K562 (cell line): Measurements from ENCODE around the gene ACSBG1. TPM values are rescaled to one million over a fixed set of nuclear protein-coding genes. Genes with fewer than 3 reads are reported as not detected.

ENCODE experiments used
- ATAC-seq: fragments of 200-7000 bp; cut with Tn5 transposase; 3 replicates; pipeline ENCODE4 v1.9.1; 2020; ENCODE audit warnings: moderate library complexity
- BruUV-seq: library from RNA; stranded (reverse); fragments of 400-500 nt; replicated peaks from 2 replicates; lab custom pipeline; 2021; lab: Mats Ljungman, UMichigan
- CTCF ChIA-PET: fragments of 300-600 bp; formaldehyde crosslinking; extraction: SDS; loops from one replicate; lab custom pipeline; 2021; ENCODE audit warnings: low intra/inter-chr PET ratio; lab: Yijun Ruan, JAX
- POLR2A ChIA-PET: fragments of 300-600, 350-650 bp; sonication (Branson Sonifier 250); formaldehyde crosslinking; extraction: SDS; loops from one replicate; lab custom pipeline; 2021; ENCODE audit warnings: antibody characterized with exemption, inconsistent platforms; lab: Yijun Ruan, JAX
- DNase-seq, 4 experiments: peaks; one replicate each; pipeline versions ENCODE4 v3.0.0 to v3.0.0-alpha.2; 2011 to 2018; ENCODE audit warnings: low spot score in 3 of 4, mixed read lengths in 3 of 4; ENCODE audit errors: extremely low read depth in 1 of 4
- FAIRE-seq: peaks from 2 replicates; lab custom pipeline; 2011; peaks lifted over from hg19 to GRCh38; lab: Jason Lieb, UNC
- H2AFZ ChIP-seq: 2 replicates; pipeline ENCODE4 v1.6.0; 2011; ENCODE audit warnings: low read depth, low read length, control low read depth, inconsistent platforms
- H3K27ac ChIP-seq: fragments of 200-600 bp; 3 replicates; pipeline ENCODE4 v1.8.0; 2011; ENCODE audit warnings: low read depth, mild to moderate bottlenecking, control low read depth, inconsistent platforms, low read length, moderate library complexity, mixed read lengths; ENCODE audit errors: extremely low read depth
- H3K27me3 ChIP-seq, 2 experiments: fragments of 300-600 bp in 1 of 2; 2 replicates in 1 of 2; 3 replicates in 1 of 2; pipeline versions ENCODE4 v1.6.0 to v1.8.0; 2011; ENCODE audit warnings: inconsistent platforms in 2 of 2, low read length in 2 of 2, mild to moderate bottlenecking in 1 of 2, mixed read lengths in 1 of 2, moderate library complexity in 1 of 2; ENCODE audit not compliant: control insufficient read depth in 2 of 2, insufficient read depth in 2 of 2
- H3K36me3 ChIP-seq: fragments of 300-600 bp; 3 replicates; pipeline ENCODE4 v1.8.0; 2011; ENCODE audit warnings: mild to moderate bottlenecking, low read length, inconsistent platforms; ENCODE audit not compliant: control insufficient read depth, insufficient read depth
- H3K4me1 ChIP-seq, 2 experiments: fragments of 200-600 bp in 1 of 2; replicated peaks in 1 of 2; 2 replicates in 1 of 2; 3 replicates in 1 of 2; pipeline versions ENCODE4 v1.5.1 to v1.8.0; 2011; ENCODE audit warnings: inconsistent platforms in 2 of 2, low read length in 2 of 2, mild to moderate bottlenecking in 1 of 2, mixed read lengths in 1 of 2, moderate library complexity in 1 of 2; ENCODE audit not compliant: control insufficient read depth in 2 of 2, insufficient read depth in 2 of 2
- H3K4me2 ChIP-seq: 2 replicates; pipeline ENCODE4 v1.6.1; 2011; ENCODE audit warnings: low read length, control low read depth, inconsistent platforms, mixed read lengths; ENCODE audit not compliant: insufficient read depth
- H3K4me3 ChIP-seq: fragments of 200-600 bp; sonication (generic), shearing (Covaris generic); 2 replicates; pipeline ENCODE4 v1.5.1; 2016; ENCODE audit warnings: control low read depth, inconsistent platforms
- H3K79me2 ChIP-seq: fragments of 200-600 bp; 3 replicates; pipeline ENCODE4 v1.8.0; 2011; ENCODE audit warnings: low read length, inconsistent platforms; ENCODE audit not compliant: control insufficient read depth, insufficient read depth
- H3K9ac ChIP-seq, 2 experiments: 2 replicates each; pipeline versions ENCODE4 v1.6.0 to v1.6.1; 2011; ENCODE audit warnings: low read depth in 2 of 2, low read length in 2 of 2, control low read depth in 1 of 2, inconsistent platforms in 1 of 2, mild to moderate bottlenecking in 1 of 2, mixed read lengths in 1 of 2; ENCODE audit not compliant: insufficient read depth in 1 of 2
- H3K9me1 ChIP-seq: one replicate; pipeline ENCODE4 v1.6.0; 2011; ENCODE audit warnings: inconsistent platforms, mild to moderate bottlenecking, low read length, moderate library complexity; ENCODE audit not compliant: control insufficient read depth, insufficient read depth
- H3K9me3 ChIP-seq: replicated peaks from 2 replicates; pipeline ENCODE4 v1.5.1; 2011; ENCODE audit warnings: low read depth, low read length, inconsistent platforms; ENCODE audit not compliant: control insufficient read depth, insufficient read depth
- H4K20me1 ChIP-seq: replicated peaks from 2 replicates; pipeline ENCODE4 v1.6.1; 2011; ENCODE audit warnings: low read length, inconsistent platforms, mixed read lengths; ENCODE audit not compliant: control insufficient read depth, insufficient read depth
- CHD7 ChIP-seq: fragments of 200-600 bp; sonication (generic); IDR thresholded peaks from one replicate; pipeline ENCODE4 v1.6.1; 2012; ENCODE audit warnings: mild to moderate bottlenecking, low read depth, low read length, inconsistent platforms
- E4F1 ChIP-seq: fragments of 250-450 bp; sonication (Bioruptor Pico); IDR thresholded peaks from 2 replicates; pipeline ENCODE4 v1.5.0; 2021; ENCODE audit warnings: mild to moderate bottlenecking, borderline replicate concordance
- SOX6 ChIP-seq: fragments of 450-650 bp; IDR thresholded peaks from 2 replicates; pipeline ENCODE4 v1.6.1; 2014; ENCODE audit warnings: mild to moderate bottlenecking
- U2AF2 ChIP-seq: fragments of 200-400 bp; formaldehyde crosslinking; optimal IDR thresholded peaks from 2 replicates; pipeline ENCODE3; 2017; ENCODE audit warnings: low read depth, mild to moderate bottlenecking, low read length
- YBX1 ChIP-seq: fragments of 450-650 bp; IDR thresholded peaks from 2 replicates; pipeline ENCODE4 v1.7.1; 2016; ENCODE audit warnings: mild to moderate bottlenecking
- ZNF311 ChIP-seq: fragments of 250-450 bp; sonication (Bioruptor Pico); IDR thresholded peaks from 2 replicates; pipeline ENCODE4 v1.4.0; 2020; ENCODE audit warnings: mild to moderate bottlenecking, moderate library complexity
- ZNF507 ChIP-seq: conservative IDR thresholded peaks from 2 replicates; pipeline ENCODE4 v1.6.1; 2017; ENCODE audit warnings: missing genetic modification characterization, missing compliant biosample characterization
- ZNF707 ChIP-seq: fragments of 250-450 bp; sonication (Bioruptor Pico); conservative IDR thresholded peaks from 2 replicates; pipeline ENCODE4 v1.8.0; 2022; ENCODE audit warnings: inconsistent platforms, mild to moderate bottlenecking, moderate library complexity
- WGBS: fragments of 100-300 bp; shearing (Covaris generic); methylation state at CpG from one replicate; pipeline ENCODE4 v1.1.6; 2016; ENCODE audit warnings: low coverage, mixed read lengths; ENCODE audit not compliant: insufficient coverage; ENCODE audit errors: missing lambda C conversion rate; 5-methylcytosine and 5-hydroxymethylcytosine counted together
- in situ Hi-C: fragments of 300-500 bp; cut with MboI; formaldehyde crosslinking; loops from 4 replicates; pipeline ENCODE4 v1.15.0; 2018; ENCODE audit warnings: inconsistent platforms, mixed read lengths
- intact Hi-C: fragments of 100-400 bp; cut with micrococcal nuclease; formaldehyde crosslinking; loops from 2 replicates; pipeline ENCODE4 v1.14.2; 2022
- polyA plus RNA-seq, 8 experiments: library from polyadenylated mRNA; depleted of rRNA in 4 of 8; stranded (reverse) in 5 of 8; unstranded in 3 of 8; fragments of >200 nt; fragmentation: Nextera tagmentation in 2 of 8; fragmentation: Illumina TruSeq in 1 of 8; extraction: Ambion mirVana in 2 of 8; extraction: Trizol in 1 of 8; gene quantifications; 2 replicates each; pipeline versions ENCODE4 v1.2.1 to v1.2.3, GENCODE V29; 2011 to 2014; ENCODE audit warnings: inconsistent platforms in 1 of 8, missing spikeins in 1 of 8
- total RNA-seq, 7 experiments: library from RNA; depleted of rRNA in 6 of 7; stranded (reverse); fragments of >200 nt in 6 of 7; fragmentation: Illumina TruSeq in 2 of 7; extraction: Trizol in 2 of 7; gene quantifications; 2 replicates each; pipeline versions ENCODE4 v1.2.1 to v1.2.3, GENCODE V29; 2011 to 2021; ENCODE audit warnings: low replicate concordance in 1 of 7

Gene ACSBG1
- total and polyA plus RNA-seq, 9 of the 15 experiments (the other 6 are each of a cell fraction or from before 2014, with no cell fraction given) = 0.36 to 6.4 (median 2.5) TPM

- no peaks in the 10 kb centered on the region for H3K79me2 ChIP-seq
- peak overlapping the region; percentile 56; the same call in 1 of the 2 replicates for H2AFZ ChIP-seq
- no peaks in the 10 kb centered on the region for H3K36me3 ChIP-seq
- DNase-seq (peak in 2 of 4 experiments; percentile 27 to 29), FAIRE-seq (peak; percentile 42), ATAC-seq (peak; percentile 52)
- no peaks in the 10 kb centered on the region for H3K9me1 ChIP-seq
- H3K4me2 ChIP-seq = peak overlapping the region; percentile 9
- no peak overlapping the region for H3K9ac ChIP-seq
- in situ Hi-C loops (no loop called here), intact Hi-C loops (no loop called here)
- BruUV-seq = no TSS peak
- H3K4me1 ChIP-seq = peaks cover 13 to 24% of the 10 kb centered on the region in 2 experiments; a peak in 4 of 5 replicates
- H3K27me3 ChIP-seq = peaks cover 0 to 12% of the 10 kb centered on the region in 2 experiments; a peak in 2 of 5 replicates
- no peak overlapping the region; the same call in 2 of the 3 replicates for H3K27ac ChIP-seq
- 31% methylated on average over 12 of the region's 12 CpGs for WGBS
- ChIA-PET POLR2A (interaction anchor here (1.2 kb wide), 1 partner anchor 22 kb away, joined by 3 read pairs; no protein-coding TSS in a partner anchor), CTCF (no interaction called here)
- 0 out of 2 replicates have a peak, but pooled peaks cover 3% of the 10 kb centered on the region for H4K20me1 ChIP-seq
- H3K9me3 ChIP-seq = no peaks in the 10 kb centered on the region
- H3K4me3 ChIP-seq = no peak overlapping the region
- TF ChIP-seq ZNF707 (CRISPR knock-in tag) = no peak
- TF ChIP-seq YBX1 = no peak
- TF ChIP-seq SOX6 = peak; percentile 80
- TF ChIP-seq ZNF311 (CRISPR knock-in tag) = no peak
- no peak for TF ChIP-seq CHD7
- TF ChIP-seq ZNF507 (tag) = no peak
- no peak for TF ChIP-seq E4F1 (CRISPR knock-in tag)
- TF ChIP-seq U2AF2 = no peak
Observed at GRCh38 chr15:78211189-78211921, 23.0 kb downstream of the ACSBG1 start.
